ENCODE data around the gene TENM3.
A peak's percentile ranks its signal among the peaks of the same experiment; 100 is the strongest.

Gene TENM3

DNA sequence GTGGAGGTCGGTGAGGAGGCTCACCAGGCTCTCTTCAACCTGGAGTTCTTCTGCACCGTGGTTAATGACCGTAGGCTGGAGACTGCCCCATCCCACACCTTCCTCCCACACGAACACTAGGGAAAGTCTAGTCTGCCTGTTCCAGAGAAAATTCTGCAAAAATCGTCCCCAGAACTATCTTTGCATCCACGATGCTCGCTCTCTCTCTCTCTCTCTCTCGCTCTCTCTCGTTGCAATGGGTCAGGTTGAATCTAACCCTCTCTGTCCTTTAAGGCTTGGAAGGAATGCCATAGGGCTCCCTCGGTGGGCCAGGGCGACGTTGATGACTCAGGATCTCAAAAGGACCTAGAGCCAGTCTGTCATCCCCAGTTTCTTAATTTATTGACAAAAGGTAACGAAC is 562.5 kb downstream of the TENM3 start:
- H3K27ac ChIP-seq, result no peak overlapping the region
- TF ChIP-seq CTCF (conservative IDR thresholded peaks at IDR 0.05), result no peak
- TF ChIP-seq ZFX (IDR thresholded peaks at IDR 0.05), result no peak

- H3K27ac ChIP-seq, result no peak overlapping the region
Measured at GRCh38 chr4:182806259-182807252, 563.4 kb downstream of the TENM3 start.

GRCh38 chr4:182807346-182807745 is 564.1 kb downstream of the TENM3 start:
- TF ChIP-seq CTCF (conservative IDR thresholded peaks at IDR 0.05) (no peak), ZFX (IDR thresholded peaks at IDR 0.05) (no peak)
- no peak overlapping the region for H3K27ac ChIP-seq

More at GRCh38 chr4:182806259-182807252, 563.4 kb downstream of the TENM3 start:
- TF ChIP-seq ZFX (IDR thresholded peaks at IDR 0.05), result no peak
- peak; percentile 92 for TF ChIP-seq CTCF (conservative IDR thresholded peaks at IDR 0.05)

DNA sequence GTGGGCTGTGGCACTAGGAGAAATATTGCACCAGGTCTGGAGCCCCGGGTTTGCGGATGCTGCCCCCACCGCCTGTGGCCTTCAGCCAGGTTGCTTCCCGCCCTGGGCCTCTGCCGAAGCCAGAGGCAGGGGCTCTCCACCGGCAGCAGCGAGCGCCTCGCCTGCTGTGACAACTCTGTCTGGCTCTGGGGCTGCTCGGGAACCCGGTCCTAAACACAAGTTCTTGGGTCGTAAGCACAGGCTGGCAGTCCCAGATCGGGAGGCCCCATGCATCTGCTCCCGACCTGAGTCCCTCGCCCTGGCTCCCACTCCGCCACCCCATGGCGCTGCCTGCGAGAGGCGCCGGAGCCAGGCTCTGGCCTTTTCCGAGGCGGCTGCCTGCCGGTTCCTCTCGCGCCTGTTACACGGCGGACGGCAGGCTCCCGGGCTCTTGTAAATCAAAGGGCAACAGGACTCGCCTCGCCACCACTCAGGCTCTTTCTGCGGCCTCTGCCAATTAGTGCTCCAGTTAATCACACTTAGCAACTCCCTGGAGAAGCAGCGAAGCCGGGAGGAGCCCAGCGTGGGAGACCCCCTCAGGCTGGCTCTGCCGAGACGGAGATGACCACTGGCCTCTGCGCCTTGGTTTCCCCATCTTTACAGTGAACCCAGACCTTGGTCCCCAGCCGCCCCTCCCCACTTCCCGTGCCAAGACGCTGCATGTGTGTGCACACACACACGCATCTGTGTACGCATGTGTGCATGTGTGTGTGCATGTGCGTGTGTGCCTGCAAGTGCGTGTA is 564.8 kb downstream of the TENM3 start:
- no peak for TF ChIP-seq CTCF (conservative IDR thresholded peaks at IDR 0.05)
- TF ChIP-seq ZFX (IDR thresholded peaks at IDR 0.05), result no peak
- no peak overlapping the region for H3K27ac ChIP-seq

DNA sequence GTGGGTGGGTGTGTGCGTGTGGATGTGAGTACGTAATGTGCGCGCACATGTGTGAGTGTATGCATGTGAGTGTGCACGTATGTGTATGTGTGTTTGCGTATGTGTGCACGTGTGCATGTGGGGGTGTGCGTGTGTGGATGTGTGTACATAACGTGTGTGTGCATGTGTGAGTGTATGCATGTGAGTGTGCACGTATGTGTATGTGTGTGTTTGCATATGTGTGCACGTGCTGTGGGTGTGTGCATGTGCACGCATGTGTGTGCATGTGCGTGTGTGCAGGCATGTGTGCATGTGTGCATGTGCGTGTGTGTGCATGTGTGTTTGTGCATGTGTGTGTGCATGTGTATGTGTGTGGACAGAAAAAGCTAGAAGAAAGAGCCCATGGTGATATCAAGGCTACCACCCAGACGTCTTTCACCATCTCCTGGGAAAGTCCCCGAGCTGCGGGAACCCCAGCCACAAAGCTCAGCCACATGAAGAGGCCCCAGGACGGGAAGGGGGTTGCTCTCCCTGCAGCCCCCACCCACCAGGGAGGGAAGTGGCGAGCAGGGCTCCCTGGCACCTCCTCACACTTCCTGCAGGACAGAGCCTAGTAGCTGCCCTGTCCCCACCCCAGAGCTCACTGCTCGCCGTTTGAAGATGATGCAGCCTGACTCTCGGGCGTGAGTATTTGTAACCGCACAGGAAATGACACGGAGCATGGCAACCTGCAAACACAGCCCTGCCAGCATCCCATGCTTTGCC is 565.6 kb downstream of the TENM3 start:
- no peak overlapping the region for H3K27ac ChIP-seq
- TF ChIP-seq ZFX (IDR thresholded peaks at IDR 0.05) (no peak), CTCF (conservative IDR thresholded peaks at IDR 0.05) (no peak)

- no peak overlapping the region for H3K27ac ChIP-seq
- TF ChIP-seq ZFX (IDR thresholded peaks at IDR 0.05) (no peak), CTCF (conservative IDR thresholded peaks at IDR 0.05) (peak; percentile 28)
Measured at GRCh38 chr4:182809417-182810102, 566.4 kb downstream of the TENM3 start.

Data from C4-2B (cell line).